GM12874 (cell line): ENCODE data around the gene GSTM2.
A peak's percentile ranks its signal among the peaks of the same experiment; 100 is the strongest.

Experiments
- CTCF ChIP-seq: IDR thresholded peaks from 2 replicates; pipeline ENCODE4 v1.5.1; 2011; ENCODE audit warnings: low read depth, mild to moderate bottlenecking, control low read depth, low read length, moderate library complexity; ENCODE audit not compliant: insufficient read depth

Gene GSTM2

GRCh38 chr1:109655615-109656519 lies 12.0 kb upstream of the GSTM2 start, which contains the start of gene GSTM4:
TSS of gene GSTM4 (plus strand) at chr1:109656099. CDS start at chr1:109656390, 291 bp downstream.
- TF ChIP-seq CTCF = peak; percentile 25; the same call in 1 of the 2 replicates

- no peak for TF ChIP-seq CTCF
These were observed 10.5 kb upstream of the GSTM2 start for GRCh38 chr1:109657395-109657794.

DNA sequence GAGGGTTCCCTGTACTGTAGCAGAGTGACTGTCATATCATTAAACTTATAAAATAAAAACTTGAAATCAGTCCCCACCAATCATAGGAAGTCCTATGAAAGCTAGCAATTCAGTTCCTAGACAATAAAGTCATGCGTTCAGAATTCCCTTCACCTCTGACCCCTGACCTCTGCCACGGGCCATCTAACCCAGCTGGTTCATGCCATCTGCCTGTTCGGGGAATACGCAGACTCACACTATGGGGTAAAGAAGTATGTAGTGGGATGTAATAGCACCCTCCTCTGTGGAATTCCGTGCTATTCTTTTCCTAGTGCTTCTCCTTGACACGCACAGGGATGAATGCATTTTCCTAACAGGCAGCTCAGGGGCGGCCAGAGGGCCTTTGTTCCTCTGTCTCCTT lies 9.9 kb upstream of the GSTM2 start:
- no peak for TF ChIP-seq CTCF

DNA sequence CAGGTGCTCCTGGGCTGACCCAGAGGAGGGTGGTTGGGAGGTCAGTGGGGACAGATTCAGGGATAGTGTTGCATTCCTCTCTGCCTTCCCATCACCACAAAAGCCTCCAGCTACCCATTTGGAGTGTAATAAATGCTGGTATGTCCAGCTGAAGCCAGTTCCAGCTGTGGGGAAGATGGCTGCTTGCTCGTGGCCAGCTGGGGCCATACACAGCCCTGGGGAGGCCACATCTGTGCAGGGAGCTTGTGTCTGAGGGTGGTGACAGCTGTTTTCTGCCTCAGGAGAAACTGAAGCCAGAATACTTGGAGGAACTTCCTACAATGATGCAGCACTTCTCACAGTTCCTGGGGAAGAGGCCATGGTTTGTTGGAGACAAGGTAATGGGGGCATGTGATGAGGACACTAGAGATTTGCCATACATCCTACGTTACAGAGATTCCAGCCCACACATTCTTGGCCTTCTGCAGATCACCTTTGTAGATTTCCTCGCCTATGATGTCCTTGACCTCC lies 9.3 kb upstream of the GSTM2 start:
- no peak for TF ChIP-seq CTCF

DNA sequence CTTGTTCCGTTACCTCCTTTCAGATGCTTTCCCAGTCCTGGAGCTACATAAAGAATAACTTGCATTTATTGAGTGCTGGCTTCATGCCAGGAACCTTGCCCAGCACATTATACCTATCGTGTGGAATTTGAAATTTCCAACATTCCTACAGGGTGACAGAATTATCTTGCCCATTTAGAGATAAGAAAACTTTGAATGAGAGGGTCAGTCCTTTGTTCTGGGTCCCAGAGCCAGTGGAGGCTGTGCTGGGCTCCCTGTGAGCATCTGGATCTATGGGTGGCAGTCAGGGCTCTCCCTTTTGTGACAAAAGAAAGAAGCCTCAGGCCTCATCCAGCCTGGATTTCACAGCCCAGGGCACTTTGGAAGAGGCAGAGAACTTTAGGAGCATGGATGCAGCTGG lies 8.7 kb upstream of the GSTM2 start:
- no peak for TF ChIP-seq CTCF

DNA sequence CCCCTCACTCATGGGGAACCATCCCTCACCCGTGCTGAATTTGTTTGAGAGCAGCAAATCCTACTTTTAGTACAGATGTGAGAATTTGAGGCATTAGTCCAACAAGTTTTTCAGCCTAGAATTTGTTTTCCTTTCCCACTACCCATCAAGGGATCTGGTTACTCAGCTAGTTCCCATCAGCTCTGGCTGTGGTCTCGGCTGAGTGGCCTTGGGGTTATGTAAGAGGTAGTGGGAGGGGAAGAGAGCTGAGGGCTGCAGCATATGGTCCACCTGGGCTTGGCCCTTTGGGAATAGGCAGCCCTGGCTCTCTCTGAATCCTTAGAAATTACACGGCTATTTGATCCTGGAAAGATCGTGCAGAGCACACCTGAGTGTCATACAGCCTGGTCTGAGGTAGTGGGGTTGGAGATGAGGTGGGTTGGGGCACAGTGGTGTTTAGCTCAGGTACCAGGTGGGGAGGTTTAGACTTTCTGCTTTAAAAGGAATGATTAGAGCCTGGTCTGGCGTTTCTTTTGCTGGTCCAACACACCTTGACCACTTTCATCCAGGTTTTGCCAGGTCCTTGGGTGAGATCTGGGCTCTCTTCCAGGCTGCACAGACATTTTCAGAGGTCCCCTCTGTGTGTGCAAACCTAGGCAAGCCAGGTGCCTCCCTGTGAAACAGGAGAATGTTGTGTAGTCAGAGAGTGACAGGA lies 7.7 kb upstream of the GSTM2 start:
- TF ChIP-seq CTCF = no peak

GRCh38 chr1:109661391-109661790 lies 6.5 kb upstream of the GSTM2 start:
- no peak for TF ChIP-seq CTCF
